Measurements from ENCODE around the gene PCSK5.

GRCh38 chr9:76316069-76316468 is 425.6 kb downstream of the PCSK5 start:
- TF ChIP-seq, protein P1, sequence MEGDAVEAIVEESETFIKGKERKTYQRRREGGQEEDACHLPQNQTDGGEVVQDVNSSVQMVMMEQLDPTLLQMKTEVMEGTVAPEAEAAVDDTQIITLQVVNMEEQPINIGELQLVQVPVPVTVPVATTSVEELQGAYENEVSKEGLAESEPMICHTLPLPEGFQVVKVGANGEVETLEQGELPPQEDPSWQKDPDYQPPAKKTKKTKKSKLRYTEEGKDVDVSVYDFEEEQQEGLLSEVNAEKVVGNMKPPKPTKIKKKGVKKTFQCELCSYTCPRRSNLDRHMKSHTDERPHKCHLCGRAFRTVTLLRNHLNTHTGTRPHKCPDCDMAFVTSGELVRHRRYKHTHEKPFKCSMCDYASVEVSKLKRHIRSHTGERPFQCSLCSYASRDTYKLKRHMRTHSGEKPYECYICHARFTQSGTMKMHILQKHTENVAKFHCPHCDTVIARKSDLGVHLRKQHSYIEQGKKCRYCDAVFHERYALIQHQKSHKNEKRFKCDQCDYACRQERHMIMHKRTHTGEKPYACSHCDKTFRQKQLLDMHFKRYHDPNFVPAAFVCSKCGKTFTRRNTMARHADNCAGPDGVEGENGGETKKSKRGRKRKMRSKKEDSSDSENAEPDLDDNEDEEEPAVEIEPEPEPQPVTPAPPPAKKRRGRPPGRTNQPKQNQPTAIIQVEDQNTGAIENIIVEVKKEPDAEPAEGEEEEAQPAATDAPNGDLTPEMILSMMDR (IDR thresholded peaks at IDR 0.05; ENCODE audit: low read length) = no peak
- no peak for TF ChIP-seq EZH2 (optimal IDR thresholded peaks at IDR 0.05; ENCODE audit: low read depth, low read length)
